H9 (cell line): ENCODE data around the gene YY1. TPM values are rescaled to one million over a fixed set of nuclear protein-coding genes. Genes with fewer than 3 reads are reported as not detected.

Experiments
- DNase-seq: peaks from one replicate; pipeline ENCODE4 v3.0.0-alpha.2; 2017
- H2AFZ ChIP-seq: one replicate; pipeline ENCODE4 v1.6.1; 2013; ENCODE audit warnings: mild to moderate bottlenecking, low read length, control low read depth, moderate library complexity
- H2AK5ac ChIP-seq: 2 replicates; pipeline ENCODE4 v1.6.1; 2013; ENCODE audit warnings: low read length, control low read depth, mixed read lengths; ENCODE audit not compliant: insufficient read length
- H2BK120ac ChIP-seq: one replicate; pipeline ENCODE4 v1.6.1; 2013; ENCODE audit warnings: low read depth, mild to moderate bottlenecking, low read length, control low read depth, inconsistent platforms; ENCODE audit not compliant: poor library complexity, severe bottlenecking
- H2BK12ac ChIP-seq: 2 replicates; pipeline ENCODE4 v1.6.1; 2013; ENCODE audit warnings: low read length, control low read depth, mixed read lengths, low read depth; ENCODE audit not compliant: insufficient read length
- H2BK15ac ChIP-seq: 2 replicates; pipeline ENCODE4 v1.6.1; 2013; ENCODE audit warnings: low read depth, low read length, control low read depth
- H2BK20ac ChIP-seq: one replicate; pipeline ENCODE4 v1.6.1; 2013; ENCODE audit warnings: low read depth, mild to moderate bottlenecking, low read length, control low read depth, inconsistent platforms; ENCODE audit not compliant: poor library complexity, severe bottlenecking
- H2BK5ac ChIP-seq: 2 replicates; pipeline ENCODE4 v1.6.1; 2013; ENCODE audit warnings: low read length, control low read depth, mixed read lengths; ENCODE audit not compliant: insufficient read length
- H3K14ac ChIP-seq: 2 replicates; pipeline ENCODE4 v1.6.1; 2013; ENCODE audit warnings: low read length, control low read depth; ENCODE audit not compliant: insufficient read depth
- H3K18ac ChIP-seq: 2 replicates; pipeline ENCODE4 v1.6.1; 2013; ENCODE audit warnings: low read depth, mild to moderate bottlenecking, mixed read lengths, low read length, control low read depth; ENCODE audit not compliant: insufficient read length
- H3K23ac ChIP-seq: 2 replicates; pipeline ENCODE4 v1.6.1; 2013; ENCODE audit warnings: low read length, control low read depth, mixed read lengths, low read depth; ENCODE audit not compliant: insufficient read length
- H3K23me2 ChIP-seq: 2 replicates; pipeline ENCODE4 v1.6.1; 2013; ENCODE audit warnings: low read depth, mild to moderate bottlenecking, mixed read lengths, low read length, control low read depth; ENCODE audit not compliant: insufficient read length, poor library complexity, severe bottlenecking
- H3K27ac ChIP-seq: 2 replicates; pipeline ENCODE4 v1.5.1; 2013; ENCODE audit warnings: low read length, control low read depth, mixed read lengths, low read depth; ENCODE audit not compliant: insufficient read length
- H3K27me3 ChIP-seq: 2 replicates; pipeline ENCODE4 v1.6.1; 2013; ENCODE audit warnings: low read length, control low read depth, inconsistent platforms; ENCODE audit not compliant: insufficient read depth
- H3K4ac ChIP-seq: 2 replicates; pipeline ENCODE4 v1.6.1; 2013; ENCODE audit warnings: low read depth, mild to moderate bottlenecking, control low read depth, inconsistent platforms, low read length, moderate library complexity
- H3K4me1 ChIP-seq: 2 replicates; pipeline ENCODE4 v1.6.1; 2013; ENCODE audit warnings: low read length, control low read depth, inconsistent platforms; ENCODE audit not compliant: insufficient read depth
- H3K4me2 ChIP-seq: 2 replicates; pipeline ENCODE4 v1.6.1; 2013; ENCODE audit warnings: low read length, control low read depth, mixed read lengths; ENCODE audit not compliant: insufficient read length, insufficient read depth
- H3K56ac ChIP-seq: 2 replicates; pipeline ENCODE4 v1.6.1; 2013; ENCODE audit warnings: low read depth, mild to moderate bottlenecking, mixed read lengths, low read length, control low read depth; ENCODE audit not compliant: insufficient read length
- H3K79me1 ChIP-seq: 2 replicates; pipeline ENCODE4 v1.6.1; 2013; ENCODE audit warnings: low read depth, mild to moderate bottlenecking, moderate library complexity, low read length, control low read depth, inconsistent platforms; ENCODE audit not compliant: insufficient read depth, poor library complexity, severe bottlenecking
- H3K79me2 ChIP-seq: 2 replicates; pipeline ENCODE4 v1.6.1; 2013; ENCODE audit warnings: low read length, control low read depth, inconsistent platforms; ENCODE audit not compliant: insufficient read depth
- H3K9ac ChIP-seq: 2 replicates; pipeline ENCODE4 v1.6.1; 2013; ENCODE audit warnings: low read length, control low read depth, mixed read lengths; ENCODE audit not compliant: insufficient read length; ENCODE audit errors: extremely low read depth
- H3K9me3 ChIP-seq: one replicate; pipeline ENCODE4 v1.6.1; 2013; ENCODE audit warnings: low read depth, low read length, inconsistent platforms; ENCODE audit not compliant: control insufficient read depth
- H3T11ph ChIP-seq: one replicate; pipeline ENCODE4 v1.6.1; 2013; ENCODE audit warnings: mild to moderate bottlenecking, low read length, control low read depth, inconsistent platforms
- H4K20me1 ChIP-seq: one replicate; pipeline ENCODE4 v1.6.1; 2013; ENCODE audit not compliant: control insufficient read depth, insufficient read length, insufficient read depth
- H4K5ac ChIP-seq: 2 replicates; pipeline ENCODE4 v1.6.1; 2013; ENCODE audit warnings: low read depth, mild to moderate bottlenecking, mixed read lengths, low read length, control low read depth; ENCODE audit not compliant: insufficient read length
- H4K8ac ChIP-seq: replicated peaks from 2 replicates; pipeline ENCODE4 v1.6.1; 2013; ENCODE audit warnings: low read length, control low read depth, mixed read lengths, low read depth; ENCODE audit not compliant: insufficient read length
- H4K91ac ChIP-seq: 2 replicates; pipeline ENCODE4 v1.6.1; 2013; ENCODE audit warnings: low read depth, mild to moderate bottlenecking, moderate library complexity, mixed read lengths, low read length, control low read depth; ENCODE audit not compliant: insufficient read length
- H3K27ac Mint-ChIP-seq, 3 experiments: 2 replicates in 2 of 3; 3 replicates in 1 of 3; pipeline ENCODE4 v1.8.0; 2020 to 2021; ENCODE audit warnings: mixed read lengths in 3 of 3, mild to moderate bottlenecking in 1 of 3, moderate library complexity in 1 of 3
- H3K27me3 Mint-ChIP-seq: 2 replicates; pipeline ENCODE4 v1.8.0; 2021; ENCODE audit warnings: low read depth, mild to moderate bottlenecking, moderate library complexity, mixed read lengths
- H3K36me3 Mint-ChIP-seq, 3 experiments: 2 replicates in 2 of 3; 3 replicates in 1 of 3; pipeline ENCODE4 v1.8.0; 2020 to 2021; ENCODE audit warnings: low read depth in 3 of 3, mixed read lengths in 3 of 3; ENCODE audit not compliant: insufficient read depth in 1 of 3
- H3K4me1 Mint-ChIP-seq, 2 experiments: 2 replicates each; pipeline ENCODE4 v1.8.0; 2020; ENCODE audit warnings: mixed read lengths in 2 of 2
- H3K4me3 Mint-ChIP-seq, 2 experiments: 2 replicates in 1 of 2; 3 replicates in 1 of 2; pipeline ENCODE4 v1.8.0; 2020 to 2021; ENCODE audit warnings: mild to moderate bottlenecking in 2 of 2, mixed read lengths in 2 of 2, moderate library complexity in 1 of 2
- H3K9me3 Mint-ChIP-seq, 2 experiments: 2 replicates in 1 of 2; 3 replicates in 1 of 2; pipeline ENCODE4 v1.8.0; 2020; ENCODE audit warnings: mild to moderate bottlenecking in 2 of 2, mixed read lengths in 2 of 2, moderate library complexity in 1 of 2
- CTCF ChIP-seq: fragments of 200-600 bp; sonication (generic); conservative IDR thresholded peaks from 3 replicates; pipeline ENCODE4 v1.8.0; 2021; ENCODE audit warnings: antibody characterized with exemption, mild to moderate bottlenecking
- WGBS: extraction: QIAGEN DNeasy Blood & Tissue Kit; methylation state at CpG from one replicate; pipeline ENCODE4 v1.1.7; 2013; ENCODE audit warnings: missing lambda C conversion rate, low lambda C conversion rate, mixed read lengths; ENCODE audit not compliant: insufficient read length; ENCODE audit errors: extremely low coverage; 5-methylcytosine and 5-hydroxymethylcytosine counted together
- total RNA-seq: library from RNA; stranded (reverse); gene quantifications from 2 replicates; pipeline ENCODE4 v1.2.1, GENCODE V29; 2021

The YY1 gene
- total RNA-seq, 1 experiment from 2014 or later: 103 TPM

- Histone ChIP-seq H3T11ph (no peak overlapping the region), H2AFZ (no peak overlapping the region), H3K4ac (no peak overlapping the region), H2BK15ac (no peak overlapping the region), H3K27ac (no peak overlapping the region), H2BK20ac (no peak overlapping the region), H2BK12ac (no peak overlapping the region), H2AK5ac (no peak overlapping the region), H4K8ac (no peak overlapping the region), H4K5ac (no peak overlapping the region), H3K23ac (no peak overlapping the region), H3K9me3 (no peaks in the 10 kb centered on the region), H3K4me2 (no peak overlapping the region), H3K79me2 (no peaks in the 10 kb centered on the region), H3K23me2 (no peaks in the 10 kb centered on the region), H3K27me3 (no peaks in the 10 kb centered on the region), H3K56ac (no peak overlapping the region), H4K20me1 (no peaks in the 10 kb centered on the region), H2BK120ac (no peak overlapping the region), H3K18ac (no peak overlapping the region), H3K4me1 (no peaks in the 10 kb centered on the region), H3K79me1 (no peaks in the 10 kb centered on the region), H3K14ac (no peak overlapping the region), H3K9ac (no peak overlapping the region), H4K91ac (no peak overlapping the region), H2BK5ac (no peak overlapping the region)
- no peaks in the 10 kb centered on the region for H3K27me3 Mint-ChIP-seq
- H3K27ac Mint-ChIP-seq: peak overlapping the region in 1 of 3 experiments; percentile 84; a peak in 2 of 7 replicates
- H3K9me3 Mint-ChIP-seq: no peaks in the 10 kb centered on the region
- TF ChIP-seq CTCF: no peak
- WGBS: no CpG with 5 or more reads among the region's 42 CpGs
- no peak overlapping the region for H3K4me3 Mint-ChIP-seq
- peaks cover 11 to 64% (median 63%) of the 10 kb centered on the region in 3 experiments; a peak in 6 of 7 replicates for H3K36me3 Mint-ChIP-seq
- peaks cover 9 to 17% of the 10 kb centered on the region in 2 experiments for H3K4me1 Mint-ChIP-seq
- DNase-seq: no peak
Measured at GRCh38 chr14:100292776-100293461, 54.0 kb downstream of the YY1 start.
